ENCODE results near the gene USP54. TPM values are rescaled to one million over a fixed set of nuclear protein-coding genes. Genes with fewer than 3 reads are reported as not detected.
A peak's percentile ranks its signal among the peaks of the same experiment; 100 is the strongest.

USP54 gene
- total and polyA plus RNA-seq, 2 donors from 2014 or later, result 5.8 to 46.9 TPM

- no peak overlapping the region for H3K4me3 ChIP-seq (ENCODE audit: low read length in 3 of 3)
- intact Hi-C loops (cut with DNase I), result no loop called here
Measured at GRCh38 chr10:73529089-73529832, 61.9 kb downstream of the USP54 start.

DNA sequence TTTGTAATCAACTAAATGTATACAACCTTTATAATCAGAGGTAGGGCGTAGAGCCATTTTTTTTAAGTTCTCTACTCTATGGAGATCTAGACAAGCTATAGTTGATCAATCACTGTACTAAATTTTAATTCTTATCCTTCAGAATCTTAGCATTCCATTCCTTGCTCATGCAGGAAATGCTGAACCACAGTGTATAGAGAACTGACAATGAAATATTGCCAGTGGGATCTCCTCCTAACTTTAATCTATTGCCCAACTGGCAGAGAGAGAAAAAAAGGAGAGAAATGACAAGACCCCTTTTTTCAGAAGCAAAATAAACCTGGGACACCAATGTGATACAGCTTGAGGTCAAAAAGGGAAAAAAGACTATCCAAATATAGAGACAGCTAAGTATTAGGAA, 68.9 kb downstream of the USP54 start:
- Histone ChIP-seq H3K9ac (ENCODE audit: low read length in 3 of 3) (no peak overlapping the region), H3K9me3 (ENCODE audit: control insufficient read depth in 2 of 3, insufficient read depth in 1 of 3, low read length in 3 of 3) (no peaks in the 10 kb centered on the region), H3K27me3 (ENCODE audit: control insufficient read depth, insufficient read depth, low read length) (no peaks in the 10 kb centered on the region), H3K4me1 (ENCODE audit: control insufficient read depth in 2 of 3, insufficient read depth in 2 of 3, low read depth in 1 of 3, low read length in 3 of 3) (no peaks in the 10 kb centered on the region), H3K36me3 (ENCODE audit: control insufficient read depth in 2 of 3, insufficient read depth in 3 of 3, low read length in 3 of 3) (peaks cover 6 to 16% (median 9%) of the 10 kb centered on the region in 3 donors), H3K4me3 (ENCODE audit: low read length in 3 of 3) (no peak overlapping the region), H3K27ac (ENCODE audit: low read depth in 2 of 2, low read length in 2 of 2) (no peak overlapping the region)
- no peak for DNase-seq
- TF ChIP-seq, protein P1, sequence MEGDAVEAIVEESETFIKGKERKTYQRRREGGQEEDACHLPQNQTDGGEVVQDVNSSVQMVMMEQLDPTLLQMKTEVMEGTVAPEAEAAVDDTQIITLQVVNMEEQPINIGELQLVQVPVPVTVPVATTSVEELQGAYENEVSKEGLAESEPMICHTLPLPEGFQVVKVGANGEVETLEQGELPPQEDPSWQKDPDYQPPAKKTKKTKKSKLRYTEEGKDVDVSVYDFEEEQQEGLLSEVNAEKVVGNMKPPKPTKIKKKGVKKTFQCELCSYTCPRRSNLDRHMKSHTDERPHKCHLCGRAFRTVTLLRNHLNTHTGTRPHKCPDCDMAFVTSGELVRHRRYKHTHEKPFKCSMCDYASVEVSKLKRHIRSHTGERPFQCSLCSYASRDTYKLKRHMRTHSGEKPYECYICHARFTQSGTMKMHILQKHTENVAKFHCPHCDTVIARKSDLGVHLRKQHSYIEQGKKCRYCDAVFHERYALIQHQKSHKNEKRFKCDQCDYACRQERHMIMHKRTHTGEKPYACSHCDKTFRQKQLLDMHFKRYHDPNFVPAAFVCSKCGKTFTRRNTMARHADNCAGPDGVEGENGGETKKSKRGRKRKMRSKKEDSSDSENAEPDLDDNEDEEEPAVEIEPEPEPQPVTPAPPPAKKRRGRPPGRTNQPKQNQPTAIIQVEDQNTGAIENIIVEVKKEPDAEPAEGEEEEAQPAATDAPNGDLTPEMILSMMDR (IDR thresholded peaks at IDR 0.05; ENCODE audit: borderline replicate concordance, extremely low read depth, insufficient read depth), result no peak
- no peak for FAIRE-seq
- intact Hi-C loops (cut with DNase I), result no loop called here

More at GRCh38 chr10:73529089-73529832, 61.9 kb downstream of the USP54 start:
- H3K9me3 ChIP-seq (ENCODE audit: control insufficient read depth in 2 of 3, insufficient read depth in 1 of 3, low read length in 3 of 3), result no peaks in the 10 kb centered on the region
- no peaks in the 10 kb centered on the region for H3K27me3 ChIP-seq (ENCODE audit: control insufficient read depth, insufficient read depth, low read length)
- TF ChIP-seq, protein P1 (IDR thresholded peaks at IDR 0.05; ENCODE audit: borderline replicate concordance, extremely low read depth, insufficient read depth), result peak; percentile 82
- DNase-seq (peak in 4 of 5 donors; percentile 46 to 92 (median 62)), FAIRE-seq (peak; percentile 89)
- H3K9ac ChIP-seq (ENCODE audit: low read length in 3 of 3), result no peak overlapping the region
- H3K4me1 ChIP-seq (ENCODE audit: control insufficient read depth in 2 of 3, insufficient read depth in 2 of 3, low read depth in 1 of 3, low read length in 3 of 3), result no peaks in the 10 kb centered on the region
- H3K36me3 ChIP-seq (ENCODE audit: control insufficient read depth in 2 of 3, insufficient read depth in 3 of 3, low read length in 3 of 3), result peaks cover 0 to 8% (median 2%) of the 10 kb centered on the region in 3 donors
- H3K27ac ChIP-seq (ENCODE audit: low read depth in 2 of 2, low read length in 2 of 2), result no peak overlapping the region

DNA sequence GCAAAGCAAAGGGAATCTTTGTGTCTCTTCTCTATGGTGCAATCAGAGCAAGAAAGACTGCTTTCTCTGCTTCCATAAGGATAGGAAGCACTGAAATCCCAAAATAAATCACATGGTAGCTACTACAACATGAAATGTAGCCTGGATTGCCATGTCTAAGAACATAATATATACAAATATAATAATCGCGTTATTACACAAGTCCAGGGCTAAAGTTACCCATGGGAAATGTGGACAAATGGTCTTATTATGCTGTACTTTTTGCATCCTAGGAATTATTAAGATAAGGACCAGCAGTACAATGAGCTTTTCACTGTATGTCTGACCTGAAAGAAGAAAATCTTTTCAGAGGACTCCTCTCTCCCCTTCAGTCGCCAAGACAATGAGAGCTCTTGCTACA, 71.8 kb downstream of the USP54 start:
- Histone ChIP-seq H3K9me3 (ENCODE audit: control insufficient read depth in 2 of 3, insufficient read depth in 1 of 3, low read length in 3 of 3) (no peaks in the 10 kb centered on the region), H3K4me3 (ENCODE audit: low read length in 3 of 3) (no peak overlapping the region), H3K4me1 (ENCODE audit: control insufficient read depth in 2 of 3, insufficient read depth in 2 of 3, low read depth in 1 of 3, low read length in 3 of 3) (no peaks in the 10 kb centered on the region), H3K27ac (ENCODE audit: low read depth in 2 of 2, low read length in 2 of 2) (no peak overlapping the region), H3K27me3 (ENCODE audit: control insufficient read depth, insufficient read depth, low read length) (no peaks in the 10 kb centered on the region), H3K9ac (ENCODE audit: low read length in 3 of 3) (no peak overlapping the region), H3K36me3 (ENCODE audit: control insufficient read depth in 2 of 3, insufficient read depth in 3 of 3, low read length in 3 of 3) (peaks cover 6 to 16% (median 12%) of the 10 kb centered on the region in 3 donors)
- intact Hi-C loops (cut with DNase I), result no loop called here
- DNase-seq (no peak), FAIRE-seq (no peak)
- TF ChIP-seq, protein P1 (IDR thresholded peaks at IDR 0.05; ENCODE audit: borderline replicate concordance, extremely low read depth, insufficient read depth), result no peak

Data from kidney (tissue), 14 donors.